Stimulated activated CD8-positive, alpha-beta memory T cell treated with anti-CD3 and anti-CD28 coated beads, Interleukin-15, amount 100 ng/mL, for 1 hour (primary cell): ENCODE measurements around the gene PRCD.
A peak's percentile ranks its signal among the peaks of the same experiment; 100 is the strongest.

Experiments
- DNase-seq: peaks from one replicate; pipeline ENCODE4 v3.0.0-alpha.2; 2020; ENCODE audit warnings: low read depth

The PRCD gene

DNA sequence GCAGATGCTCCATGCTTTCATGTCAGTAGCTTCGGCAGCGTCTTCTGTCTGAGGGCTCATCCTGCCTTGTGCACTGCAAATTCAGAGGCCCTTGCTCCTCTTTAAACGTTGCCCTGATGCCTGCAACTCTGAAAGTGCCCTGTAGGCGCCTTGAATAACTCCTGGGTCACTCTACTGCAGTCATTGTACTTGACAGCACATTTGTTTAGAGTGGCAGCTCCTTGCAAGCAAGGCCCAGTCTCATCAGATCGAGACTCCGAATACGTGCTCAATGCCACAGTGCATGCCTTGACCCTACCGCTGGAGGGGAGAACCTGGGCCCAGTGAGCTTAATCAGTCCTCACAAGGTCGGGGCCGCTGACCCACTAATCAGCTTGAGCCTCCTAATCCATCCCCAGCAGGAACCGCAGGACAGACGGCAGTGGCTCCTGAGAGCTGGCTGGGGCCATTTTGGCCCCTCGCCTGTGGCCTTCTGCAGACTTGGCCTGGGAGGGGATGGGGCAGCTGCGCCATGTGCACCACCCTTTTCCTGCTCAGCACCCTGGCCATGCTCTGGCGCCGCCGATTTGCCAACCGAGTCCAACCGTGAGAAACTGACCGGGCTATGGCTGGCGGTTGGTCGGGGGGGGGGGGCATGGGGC lies at the start of gene PRCD:
Gene PRCD, plus strand, starts transcription at position 414 of the 641 bp plus-strand sequence. Its CDS starts 98 bp downstream, at position 512.
- DNase-seq = no peak

DNA sequence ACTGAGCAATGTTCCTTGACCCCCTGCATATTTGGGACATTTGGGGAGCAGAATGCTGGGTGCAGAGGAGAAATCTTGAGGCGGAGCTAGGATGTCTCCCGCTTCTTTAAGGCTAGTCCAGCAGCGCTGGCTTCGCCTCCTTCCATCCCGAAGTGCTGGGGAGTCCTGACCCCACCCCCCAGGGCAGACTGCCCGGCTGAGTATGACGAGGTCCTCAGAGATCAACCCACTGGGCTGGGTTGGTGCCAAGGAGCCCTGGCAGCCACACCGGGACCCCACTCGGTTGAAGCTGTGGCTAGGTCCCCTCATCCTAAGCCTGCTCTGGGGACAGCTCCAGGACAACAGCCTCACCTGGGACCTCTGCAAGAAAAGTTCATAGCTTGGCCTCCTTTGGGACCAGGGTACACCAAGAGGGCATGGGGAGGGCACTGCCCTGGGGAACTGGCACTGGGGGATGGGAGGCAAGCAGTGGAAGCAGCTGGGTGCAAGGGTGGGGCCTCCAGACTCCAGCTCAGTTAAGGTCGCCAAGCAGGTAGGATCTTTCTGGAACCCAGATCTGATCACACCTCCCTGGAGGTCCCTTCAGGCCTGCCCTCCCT lies 49.6 kb upstream of the PRCD start:
- DNase-seq = no peak

DNA sequence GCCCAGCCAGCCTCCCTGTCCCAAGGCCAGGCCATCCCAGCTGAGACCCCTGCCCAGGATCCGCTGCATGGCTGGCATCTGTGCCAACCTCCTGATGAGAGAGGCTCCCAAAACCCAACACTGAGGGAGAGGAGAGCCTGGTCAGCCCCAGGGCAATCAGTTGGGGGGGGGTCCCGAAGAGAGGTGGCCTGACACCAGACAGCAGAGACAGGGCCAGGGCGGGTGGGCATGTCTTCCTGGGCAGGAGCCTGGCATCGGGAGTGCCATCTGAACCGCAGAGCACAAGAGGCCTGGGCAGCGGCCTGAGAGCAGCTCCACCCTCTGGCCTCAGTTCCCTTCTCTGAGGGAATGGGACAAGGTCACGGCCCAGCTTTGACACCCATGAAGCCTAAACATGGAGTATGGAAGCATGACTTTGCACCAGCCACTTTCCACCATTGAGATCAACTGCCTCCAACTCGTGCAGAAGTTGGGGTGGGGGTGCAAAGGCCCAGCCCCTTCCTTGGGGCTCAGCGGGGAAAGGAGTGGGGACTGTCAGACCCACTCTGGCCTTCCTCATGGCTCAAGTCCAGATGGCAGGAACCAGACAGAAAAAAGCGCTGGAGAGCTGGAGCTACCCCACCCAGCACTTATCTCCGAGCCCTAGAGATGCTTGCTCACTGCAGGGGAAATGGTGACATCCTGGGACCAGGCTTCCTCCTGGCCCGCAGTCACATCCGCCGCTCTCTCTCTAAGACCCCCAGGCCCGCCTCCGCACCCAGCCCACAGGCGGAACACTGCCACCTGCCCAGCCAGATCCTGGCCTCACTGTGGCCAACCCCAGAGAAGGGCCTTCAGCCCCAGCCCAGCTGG lies 48.3 kb upstream of the PRCD start:
- no peak for DNase-seq

DNA sequence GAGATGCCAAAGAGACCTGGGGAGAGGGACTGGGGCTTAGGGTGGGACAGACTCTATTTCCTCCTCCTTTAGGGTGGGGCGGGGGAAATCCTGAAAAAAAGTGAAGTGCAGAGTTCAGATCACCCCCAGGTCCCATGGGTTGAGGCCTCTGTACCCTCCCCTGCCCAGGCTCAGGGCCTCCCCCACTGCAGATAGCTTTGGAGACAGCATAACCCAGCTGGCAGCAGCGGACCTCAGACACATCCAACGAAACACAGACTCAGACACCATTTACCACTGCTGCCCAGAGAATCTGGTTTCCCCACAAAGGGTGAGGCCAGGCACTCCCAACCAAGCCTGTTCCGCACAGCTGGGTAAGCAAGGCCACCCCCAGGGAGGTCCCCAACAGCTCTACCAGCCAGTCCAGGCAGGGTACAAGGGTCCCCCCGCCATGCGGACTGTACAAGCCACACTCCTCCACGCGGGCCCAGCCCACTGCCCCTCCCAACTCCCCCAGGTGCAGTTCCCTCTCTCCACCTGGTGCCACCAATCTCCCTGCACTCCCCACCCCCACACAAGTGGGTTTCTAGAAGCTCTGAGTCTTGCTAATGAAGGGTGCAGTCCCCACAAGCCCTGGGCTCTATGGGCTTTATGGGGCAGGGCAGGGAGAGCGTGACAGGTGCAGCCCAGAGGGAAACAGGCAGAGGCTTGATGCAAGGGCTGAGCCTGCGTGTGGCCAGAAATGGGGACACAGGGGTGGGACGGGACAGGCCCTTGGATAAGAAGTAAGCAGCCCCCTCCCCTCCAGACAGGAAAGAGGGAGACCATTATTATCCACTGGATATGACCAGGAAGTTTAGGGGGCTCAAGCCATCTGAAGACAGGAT lies 47.5 kb upstream of the PRCD start:
- no peak for DNase-seq

GRCh38 chr17:76492989-76493501 lies 46.8 kb upstream of the PRCD start:
- DNase-seq = no peak

DNA sequence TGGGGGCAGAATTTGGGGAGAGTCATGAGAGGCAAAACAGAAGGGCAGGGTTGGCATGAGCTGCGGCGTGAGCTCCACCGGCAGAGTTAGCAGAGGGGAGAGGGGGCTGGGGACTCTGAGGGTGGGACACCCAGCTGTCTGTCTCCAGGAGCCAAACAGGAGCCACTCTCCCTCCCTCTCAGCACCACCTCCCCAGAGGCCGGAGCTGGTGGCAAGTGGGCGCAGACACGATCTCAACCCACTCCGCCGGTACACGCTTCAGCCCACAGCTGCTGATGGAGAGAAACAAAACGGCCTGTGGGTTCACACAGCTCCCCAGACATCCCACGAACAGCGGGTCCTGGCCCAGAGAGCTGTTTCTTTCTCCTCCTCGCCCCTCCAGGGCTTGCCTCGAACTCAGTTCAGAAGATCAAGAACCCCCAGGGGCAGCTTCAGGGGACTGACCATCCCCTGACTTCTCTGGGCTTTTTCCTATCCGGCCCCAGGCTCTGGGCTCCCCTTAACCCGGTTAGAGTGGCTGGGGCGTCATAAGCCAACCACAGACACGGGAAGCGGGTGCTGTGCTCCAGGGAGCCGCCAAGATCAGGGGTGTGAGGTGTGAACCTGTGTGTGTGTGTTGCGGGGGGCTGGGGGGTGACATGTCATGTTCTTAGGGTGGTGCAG lies 46.2 kb upstream of the PRCD start:
- DNase-seq = no peak

DNA sequence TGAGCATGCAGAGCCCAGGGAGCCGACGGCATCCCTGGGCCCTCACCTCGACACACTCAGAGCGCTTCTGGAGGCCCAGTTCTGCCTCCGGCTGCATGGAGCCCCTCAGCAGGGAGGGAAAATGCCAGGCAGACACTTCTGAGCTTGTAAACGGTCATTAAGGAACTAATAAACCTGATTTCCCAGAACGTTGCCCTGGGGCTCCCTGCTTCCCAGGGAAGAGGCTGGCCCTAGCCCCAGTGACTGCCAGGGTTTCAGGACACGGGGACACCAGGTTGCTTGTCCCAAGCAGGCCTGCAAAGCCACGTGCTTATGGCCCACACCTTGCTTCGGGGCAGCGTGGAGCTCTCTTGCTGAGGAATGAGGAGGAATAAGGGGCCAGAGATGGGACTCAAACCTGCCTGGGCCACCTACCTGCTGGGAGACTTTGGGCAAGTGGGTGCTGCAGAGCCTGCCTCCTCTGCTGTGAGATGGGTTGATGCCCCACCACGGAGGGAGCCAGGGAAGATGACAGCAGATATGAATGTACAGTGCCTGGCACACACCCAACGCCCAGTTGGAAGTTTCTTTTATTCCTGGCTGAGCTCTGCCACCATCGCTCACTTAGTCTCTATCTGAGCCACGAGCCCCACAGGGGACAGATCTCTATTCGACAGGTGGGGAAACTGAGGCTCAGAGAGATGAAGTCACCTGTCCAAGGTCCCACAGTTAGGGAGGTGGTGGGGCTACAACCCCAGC lies 44.0 kb upstream of the PRCD start:
- DNase-seq = no peak

- no peak for DNase-seq
Measured at GRCh38 chr17:76496464-76496863, 43.4 kb upstream of the PRCD start.

- no peak for DNase-seq
Measured at GRCh38 chr17:76497699-76497978, 42.2 kb upstream of the PRCD start.

DNA sequence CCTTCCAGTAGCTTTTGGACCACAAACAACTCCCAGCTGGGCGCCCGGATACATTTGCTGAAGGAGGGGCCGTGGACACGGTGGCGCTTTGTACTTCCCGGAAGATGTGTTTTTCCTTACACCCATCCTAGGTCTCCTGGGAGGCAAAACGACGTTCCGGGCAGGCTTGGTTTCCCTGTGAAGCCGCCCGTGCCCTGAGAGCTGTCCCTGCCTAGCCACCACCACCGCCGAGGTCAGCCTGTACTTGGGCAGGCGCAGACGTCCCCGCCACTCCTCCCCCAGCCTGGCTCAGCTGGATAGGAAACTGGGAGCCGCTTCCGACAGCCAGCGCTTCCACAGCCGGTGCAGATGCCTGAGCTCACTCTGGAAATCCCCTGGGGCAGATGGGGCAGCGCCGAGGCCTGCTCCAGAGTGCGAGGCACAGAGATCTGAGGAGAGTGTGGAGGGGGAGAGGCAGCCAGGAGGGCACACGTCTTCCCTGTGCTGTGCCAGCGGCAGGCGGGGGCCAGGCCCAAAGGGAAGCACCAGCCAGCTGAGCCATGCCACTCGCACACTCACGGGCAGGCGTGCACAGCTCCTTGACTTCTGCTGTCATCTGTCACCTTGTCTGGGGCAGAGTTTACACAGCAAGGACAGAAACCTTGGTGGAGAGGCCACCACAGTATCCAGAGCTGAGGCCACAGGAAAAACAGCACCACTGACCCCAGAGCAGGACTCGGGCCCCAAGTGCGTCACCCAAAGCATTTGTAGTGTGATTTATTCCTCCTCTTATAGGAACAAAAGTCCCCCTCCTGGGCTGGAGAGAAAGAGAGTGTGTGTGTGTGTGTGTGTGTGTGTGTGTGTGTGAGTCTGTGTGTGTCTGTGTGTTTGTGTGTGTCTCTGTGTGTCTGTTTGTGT lies 41.6 kb upstream of the PRCD start:
- no peak for DNase-seq

- DNase-seq = no peak
Measured at GRCh38 chr17:76498876-76499251, 41.0 kb upstream of the PRCD start.

DNA sequence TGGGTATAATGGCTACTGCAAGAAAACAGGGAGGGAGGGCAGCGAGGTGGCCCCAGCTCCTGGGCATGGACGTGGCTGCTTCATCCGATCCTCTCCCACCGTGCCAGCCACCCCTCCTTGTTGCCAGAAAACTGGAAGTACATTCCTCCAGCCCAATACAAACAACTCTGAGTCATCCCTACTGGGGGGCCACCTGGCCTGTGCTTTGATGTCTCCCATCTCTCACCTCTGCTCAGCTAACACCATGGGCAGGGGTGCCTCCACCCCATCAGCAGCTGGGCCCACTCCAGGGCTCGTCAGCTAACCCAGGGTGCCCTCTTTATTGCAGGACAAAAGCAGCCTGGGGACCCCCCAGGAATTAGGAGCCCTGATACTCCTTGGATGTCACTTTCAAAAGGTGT lies 40.6 kb upstream of the PRCD start:
- DNase-seq = no peak

DNA sequence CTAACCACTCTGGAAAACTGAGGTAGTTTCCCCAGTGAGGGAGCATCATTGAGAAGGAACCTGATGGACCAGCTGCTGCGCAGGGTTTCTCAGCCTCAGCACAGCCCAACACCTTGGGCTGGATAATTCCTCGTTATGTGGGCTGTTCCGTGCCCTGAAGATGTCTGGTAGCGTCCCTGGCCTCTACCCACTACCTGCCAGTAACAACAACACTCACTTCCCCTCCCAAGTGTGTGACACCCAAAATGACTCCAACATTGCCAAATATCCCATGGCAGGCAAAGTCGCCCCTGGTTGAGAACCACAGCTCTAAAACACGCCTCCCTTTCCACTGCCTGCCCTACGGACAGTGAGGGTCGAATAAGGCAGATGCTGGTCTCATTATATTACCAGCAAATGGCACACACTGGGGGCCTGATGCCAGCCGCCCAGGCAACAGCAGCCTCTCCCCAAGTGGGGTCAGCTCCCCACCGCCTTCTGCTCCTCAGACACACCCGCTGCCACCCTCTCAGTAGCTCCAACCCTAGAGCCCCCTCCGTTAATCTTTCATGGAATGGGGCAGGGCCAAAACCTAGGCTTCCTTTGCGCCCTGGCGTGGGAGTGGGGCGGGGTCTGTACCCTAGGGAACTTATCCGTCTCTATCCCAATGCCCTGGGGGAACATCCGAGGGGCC lies 39.6 kb upstream of the PRCD start:
- no peak for DNase-seq

DNA sequence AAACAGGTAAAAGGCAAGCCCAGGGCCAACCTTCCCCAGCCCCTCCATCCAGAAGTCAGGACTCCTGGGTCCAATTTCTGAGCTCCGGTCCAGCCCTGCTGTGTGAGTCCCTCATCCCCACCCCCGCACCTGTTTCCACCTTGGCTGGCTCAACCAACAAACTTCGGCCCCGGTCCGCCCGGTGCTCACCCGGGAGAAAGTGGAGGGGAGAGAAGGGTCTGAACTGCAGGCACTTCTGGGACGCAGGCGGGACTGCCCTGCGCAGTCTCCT lies 39.2 kb upstream of the PRCD start:
- no peak for DNase-seq

- DNase-seq = peak; percentile 97
Measured at GRCh38 chr17:76501018-76501826, 38.6 kb upstream of the PRCD start, which contains the start of gene RHBDF2. TSS of gene RHBDF2 (minus strand) at chr17:76501423. CDS start at chr17:76481524, 19,899 bp downstream.

DNA sequence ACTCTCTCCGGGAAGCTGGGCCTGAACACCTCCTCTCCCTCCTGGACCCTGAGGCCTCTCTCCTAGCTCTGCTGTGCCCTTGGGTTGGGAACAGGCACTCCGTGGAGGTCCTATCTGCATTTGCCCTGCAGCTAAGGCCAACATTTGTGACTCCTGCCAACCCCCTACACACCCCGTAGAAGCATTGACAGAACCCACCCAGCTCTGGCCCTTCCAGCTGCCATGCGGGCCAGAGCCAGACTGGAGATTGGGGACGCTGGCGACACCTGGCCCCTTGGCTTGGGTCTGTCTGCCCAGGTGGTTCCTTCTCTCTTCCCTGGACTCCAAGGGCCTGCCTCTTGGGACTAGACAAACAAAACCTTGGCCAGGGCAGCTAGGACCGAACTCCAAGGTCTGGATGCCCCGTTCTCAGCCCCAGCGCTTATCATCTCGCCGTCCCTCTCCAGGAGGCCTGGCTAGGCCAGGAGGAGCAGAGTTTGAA lies 38.0 kb upstream of the PRCD start:
- DNase-seq = no peak

GRCh38 chr17:76502341-76503211 lies 37.3 kb upstream of the PRCD start:
- no peak for DNase-seq

- no peak for DNase-seq
Measured at GRCh38 chr17:76504117-76504516, 35.7 kb upstream of the PRCD start.
